ENCODE measurements around the gene OOSP4B.

Gene OOSP4B

DNA sequence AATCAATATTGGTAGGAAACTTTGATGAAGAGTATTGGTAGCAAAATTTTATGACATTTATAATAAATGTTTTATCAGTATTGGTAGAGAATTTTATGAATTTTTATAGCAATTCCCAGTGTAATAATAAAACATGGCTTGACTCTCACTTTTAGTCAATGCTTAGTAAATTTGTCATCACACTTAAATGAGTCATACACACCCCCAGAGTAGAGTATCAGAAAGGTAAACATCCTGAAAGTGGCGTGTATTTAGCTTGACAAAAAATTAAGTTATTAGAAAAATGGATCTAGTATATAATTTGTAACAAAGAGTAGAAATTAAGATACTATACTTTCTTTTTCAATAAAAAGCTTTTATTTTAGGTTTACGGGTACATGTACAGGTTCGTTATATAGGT lies 42.1 kb downstream of the OOSP4B start:
- no peak for TF ChIP-seq ZNF70 (CRISPR knock-in tag; IDR thresholded peaks at IDR 0.05)
- no peak for TF ChIP-seq ZC3H10 (CRISPR knock-in tag; IDR thresholded peaks at IDR 0.05)
- no peak for TF ChIP-seq BACH2 (CRISPR knock-in tag; IDR thresholded peaks at IDR 0.05; ENCODE audit: borderline replicate concordance)
- ATAC-seq: no peak

- TF ChIP-seq GLIS3 (CRISPR knock-in tag; IDR thresholded peaks at IDR 0.05): no peak
- no peak for TF ChIP-seq ZNF8 (CRISPR knock-in tag; IDR thresholded peaks at IDR 0.05)
- TF ChIP-seq TOX (CRISPR knock-in tag; IDR thresholded peaks at IDR 0.05; ENCODE audit: borderline replicate concordance): no peak
- no peak for TF ChIP-seq CREB5 (CRISPR knock-in tag; IDR thresholded peaks at IDR 0.05; ENCODE audit: low read depth)
- no peak for TF ChIP-seq SNAI2 (CRISPR knock-in tag; IDR thresholded peaks at IDR 0.05)
- no peak for TF ChIP-seq OSR1 (CRISPR knock-in tag; IDR thresholded peaks at IDR 0.05)
- TF ChIP-seq, protein P1, sequence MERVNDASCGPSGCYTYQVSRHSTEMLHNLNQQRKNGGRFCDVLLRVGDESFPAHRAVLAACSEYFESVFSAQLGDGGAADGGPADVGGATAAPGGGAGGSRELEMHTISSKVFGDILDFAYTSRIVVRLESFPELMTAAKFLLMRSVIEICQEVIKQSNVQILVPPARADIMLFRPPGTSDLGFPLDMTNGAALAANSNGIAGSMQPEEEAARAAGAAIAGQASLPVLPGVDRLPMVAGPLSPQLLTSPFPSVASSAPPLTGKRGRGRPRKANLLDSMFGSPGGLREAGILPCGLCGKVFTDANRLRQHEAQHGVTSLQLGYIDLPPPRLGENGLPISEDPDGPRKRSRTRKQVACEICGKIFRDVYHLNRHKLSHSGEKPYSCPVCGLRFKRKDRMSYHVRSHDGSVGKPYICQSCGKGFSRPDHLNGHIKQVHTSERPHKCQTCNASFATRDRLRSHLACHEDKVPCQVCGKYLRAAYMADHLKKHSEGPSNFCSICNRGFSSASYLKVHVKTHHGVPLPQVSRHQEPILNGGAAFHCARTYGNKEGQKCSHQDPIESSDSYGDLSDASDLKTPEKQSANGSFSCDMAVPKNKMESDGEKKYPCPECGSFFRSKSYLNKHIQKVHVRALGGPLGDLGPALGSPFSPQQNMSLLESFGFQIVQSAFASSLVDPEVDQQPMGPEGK (CRISPR knock-in tag; IDR thresholded peaks at IDR 0.05; ENCODE audit: borderline replicate concordance): no peak
- TF ChIP-seq, protein P2, sequence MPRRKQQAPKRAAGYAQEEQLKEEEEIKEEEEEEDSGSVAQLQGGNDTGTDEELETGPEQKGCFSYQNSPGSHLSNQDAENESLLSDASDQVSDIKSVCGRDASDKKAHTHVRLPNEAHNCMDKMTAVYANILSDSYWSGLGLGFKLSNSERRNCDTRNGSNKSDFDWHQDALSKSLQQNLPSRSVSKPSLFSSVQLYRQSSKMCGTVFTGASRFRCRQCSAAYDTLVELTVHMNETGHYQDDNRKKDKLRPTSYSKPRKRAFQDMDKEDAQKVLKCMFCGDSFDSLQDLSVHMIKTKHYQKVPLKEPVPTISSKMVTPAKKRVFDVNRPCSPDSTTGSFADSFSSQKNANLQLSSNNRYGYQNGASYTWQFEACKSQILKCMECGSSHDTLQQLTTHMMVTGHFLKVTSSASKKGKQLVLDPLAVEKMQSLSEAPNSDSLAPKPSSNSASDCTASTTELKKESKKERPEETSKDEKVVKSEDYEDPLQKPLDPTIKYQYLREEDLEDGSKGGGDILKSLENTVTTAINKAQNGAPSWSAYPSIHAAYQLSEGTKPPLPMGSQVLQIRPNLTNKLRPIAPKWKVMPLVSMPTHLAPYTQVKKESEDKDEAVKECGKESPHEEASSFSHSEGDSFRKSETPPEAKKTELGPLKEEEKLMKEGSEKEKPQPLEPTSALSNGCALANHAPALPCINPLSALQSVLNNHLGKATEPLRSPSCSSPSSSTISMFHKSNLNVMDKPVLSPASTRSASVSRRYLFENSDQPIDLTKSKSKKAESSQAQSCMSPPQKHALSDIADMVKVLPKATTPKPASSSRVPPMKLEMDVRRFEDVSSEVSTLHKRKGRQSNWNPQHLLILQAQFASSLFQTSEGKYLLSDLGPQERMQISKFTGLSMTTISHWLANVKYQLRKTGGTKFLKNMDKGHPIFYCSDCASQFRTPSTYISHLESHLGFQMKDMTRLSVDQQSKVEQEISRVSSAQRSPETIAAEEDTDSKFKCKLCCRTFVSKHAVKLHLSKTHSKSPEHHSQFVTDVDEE (CRISPR knock-in tag; IDR thresholded peaks at IDR 0.05): no peak
- ATAC-seq: no peak
Observed at GRCh38 chr11:60059521-60060240, 42.7 kb downstream of the OOSP4B start.

GRCh38 chr11:60064111-60064510 lies 47.1 kb downstream of the OOSP4B start:
- TF ChIP-seq GLIS3 (CRISPR knock-in tag; IDR thresholded peaks at IDR 0.05): no peak
- TF ChIP-seq ZNF8 (CRISPR knock-in tag; IDR thresholded peaks at IDR 0.05): no peak
- TF ChIP-seq OSR1 (CRISPR knock-in tag; IDR thresholded peaks at IDR 0.05): no peak
- TF ChIP-seq ZFP3 (CRISPR knock-in tag; IDR thresholded peaks at IDR 0.05): no peak
- TF ChIP-seq, protein P3, sequence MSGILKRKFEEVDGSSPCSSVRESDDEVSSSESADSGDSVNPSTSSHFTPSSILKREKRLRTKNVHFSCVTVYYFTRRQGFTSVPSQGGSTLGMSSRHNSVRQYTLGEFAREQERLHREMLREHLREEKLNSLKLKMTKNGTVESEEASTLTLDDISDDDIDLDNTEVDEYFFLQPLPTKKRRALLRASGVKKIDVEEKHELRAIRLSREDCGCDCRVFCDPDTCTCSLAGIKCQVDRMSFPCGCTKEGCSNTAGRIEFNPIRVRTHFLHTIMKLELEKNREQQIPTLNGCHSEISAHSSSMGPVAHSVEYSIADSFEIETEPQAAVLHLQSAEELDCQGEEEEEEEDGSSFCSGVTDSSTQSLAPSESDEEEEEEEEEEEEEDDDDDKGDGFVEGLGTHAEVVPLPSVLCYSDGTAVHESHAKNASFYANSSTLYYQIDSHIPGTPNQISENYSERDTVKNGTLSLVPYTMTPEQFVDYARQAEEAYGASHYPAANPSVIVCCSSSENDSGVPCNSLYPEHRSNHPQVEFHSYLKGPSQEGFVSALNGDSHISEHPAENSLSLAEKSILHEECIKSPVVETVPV (CRISPR knock-in tag; IDR thresholded peaks at IDR 0.05): no peak
- TF ChIP-seq POU6F1 (CRISPR knock-in tag; IDR thresholded peaks at IDR 0.05; ENCODE audit: borderline replicate concordance, low read depth): no peak
- no peak for TF ChIP-seq ARNTL (CRISPR knock-in tag; IDR thresholded peaks at IDR 0.05; ENCODE audit: borderline replicate concordance, low read depth)
- TF ChIP-seq, protein P1 (CRISPR knock-in tag; IDR thresholded peaks at IDR 0.05; ENCODE audit: borderline replicate concordance): no peak
- no peak for TF ChIP-seq ZC3H10 (CRISPR knock-in tag; IDR thresholded peaks at IDR 0.05)
- no peak for TF ChIP-seq ZNF70 (CRISPR knock-in tag; IDR thresholded peaks at IDR 0.05)
- TF ChIP-seq, protein P2 (CRISPR knock-in tag; IDR thresholded peaks at IDR 0.05): no peak
- TF ChIP-seq ZNF565 (CRISPR knock-in tag; conservative IDR thresholded peaks at IDR 0.05; ENCODE audit: low read depth): no peak
- no peak for TF ChIP-seq TCF4 (CRISPR knock-in tag; IDR thresholded peaks at IDR 0.05; ENCODE audit: borderline replicate concordance)
- no peak for TF ChIP-seq RARB (CRISPR knock-in tag; IDR thresholded peaks at IDR 0.05)
- no peak for TF ChIP-seq CREB5 (CRISPR knock-in tag; IDR thresholded peaks at IDR 0.05; ENCODE audit: low read depth)
- TF ChIP-seq SNAI2 (CRISPR knock-in tag; IDR thresholded peaks at IDR 0.05): no peak
- no peak for TF ChIP-seq CSDC2 (CRISPR knock-in tag; IDR thresholded peaks at IDR 0.05)
- TF ChIP-seq PPARA (CRISPR knock-in tag; IDR thresholded peaks at IDR 0.05; ENCODE audit: borderline replicate concordance): no peak
- no peak for TF ChIP-seq ESRRG (CRISPR knock-in tag; IDR thresholded peaks at IDR 0.05)
- no peak for TF ChIP-seq BACH2 (CRISPR knock-in tag; IDR thresholded peaks at IDR 0.05; ENCODE audit: borderline replicate concordance)
- ATAC-seq: no peak
